ENCODE results near the gene CLDN7.
A peak's percentile ranks its signal among the peaks of the same experiment; 100 is the strongest.

DNA sequence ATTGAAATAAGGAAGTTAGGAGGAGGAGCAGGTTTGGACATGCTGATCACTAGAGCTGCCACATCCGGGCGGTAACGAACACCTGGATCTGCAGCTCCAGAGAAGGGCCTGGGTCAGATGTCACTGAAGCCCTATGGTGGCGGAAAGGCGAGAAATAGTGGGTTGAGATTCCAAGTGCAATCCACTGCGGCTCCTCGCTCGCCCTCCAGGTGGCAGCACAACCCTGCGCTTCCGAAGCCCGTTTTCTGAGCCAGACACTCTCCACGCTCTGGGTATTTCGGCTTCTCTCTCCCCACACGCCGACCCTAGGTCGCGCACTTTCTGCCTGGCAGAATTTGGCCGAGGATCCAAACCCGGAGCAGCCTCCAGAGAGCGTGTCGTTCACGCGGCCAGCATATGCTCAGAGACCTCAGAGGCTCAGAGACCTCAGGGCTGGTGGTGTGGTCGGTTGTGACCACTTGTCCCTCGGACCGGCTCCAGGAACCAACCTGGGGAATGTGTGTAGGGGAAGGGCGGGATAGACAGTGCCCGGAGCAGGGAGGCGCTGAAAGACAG, 18.3 kb upstream of the CLDN7 start:
- TF ChIP-seq GABPA (IDR thresholded peaks at IDR 0.05 in 1 of 2, conservative IDR thresholded peaks at IDR 0.05 in 1 of 2) (no peak), SP1 (IDR thresholded peaks at IDR 0.05) (peak; percentile 47), JUND (IDR thresholded peaks at IDR 0.05) (no peak), FOXA1 (IDR thresholded peaks at IDR 0.05) (peak; percentile 38), EGR1 (IDR thresholded peaks at IDR 0.05; ENCODE audit: low read depth in 2 of 2) (no peak), RAD21 (IDR thresholded peaks at IDR 0.05) (peak; percentile 98 to 99), NR2F2 (IDR thresholded peaks at IDR 0.05) (peak; percentile 53), TAF1 (conservative IDR thresholded peaks at IDR 0.05) (peak; percentile 48)
- TF ChIP-seq, protein P1, sequence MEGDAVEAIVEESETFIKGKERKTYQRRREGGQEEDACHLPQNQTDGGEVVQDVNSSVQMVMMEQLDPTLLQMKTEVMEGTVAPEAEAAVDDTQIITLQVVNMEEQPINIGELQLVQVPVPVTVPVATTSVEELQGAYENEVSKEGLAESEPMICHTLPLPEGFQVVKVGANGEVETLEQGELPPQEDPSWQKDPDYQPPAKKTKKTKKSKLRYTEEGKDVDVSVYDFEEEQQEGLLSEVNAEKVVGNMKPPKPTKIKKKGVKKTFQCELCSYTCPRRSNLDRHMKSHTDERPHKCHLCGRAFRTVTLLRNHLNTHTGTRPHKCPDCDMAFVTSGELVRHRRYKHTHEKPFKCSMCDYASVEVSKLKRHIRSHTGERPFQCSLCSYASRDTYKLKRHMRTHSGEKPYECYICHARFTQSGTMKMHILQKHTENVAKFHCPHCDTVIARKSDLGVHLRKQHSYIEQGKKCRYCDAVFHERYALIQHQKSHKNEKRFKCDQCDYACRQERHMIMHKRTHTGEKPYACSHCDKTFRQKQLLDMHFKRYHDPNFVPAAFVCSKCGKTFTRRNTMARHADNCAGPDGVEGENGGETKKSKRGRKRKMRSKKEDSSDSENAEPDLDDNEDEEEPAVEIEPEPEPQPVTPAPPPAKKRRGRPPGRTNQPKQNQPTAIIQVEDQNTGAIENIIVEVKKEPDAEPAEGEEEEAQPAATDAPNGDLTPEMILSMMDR (IDR thresholded peaks at IDR 0.05; ENCODE audit: low read depth, low read length, missing input control): peak; percentile 98
- TF ChIP-seq, protein P2, sequence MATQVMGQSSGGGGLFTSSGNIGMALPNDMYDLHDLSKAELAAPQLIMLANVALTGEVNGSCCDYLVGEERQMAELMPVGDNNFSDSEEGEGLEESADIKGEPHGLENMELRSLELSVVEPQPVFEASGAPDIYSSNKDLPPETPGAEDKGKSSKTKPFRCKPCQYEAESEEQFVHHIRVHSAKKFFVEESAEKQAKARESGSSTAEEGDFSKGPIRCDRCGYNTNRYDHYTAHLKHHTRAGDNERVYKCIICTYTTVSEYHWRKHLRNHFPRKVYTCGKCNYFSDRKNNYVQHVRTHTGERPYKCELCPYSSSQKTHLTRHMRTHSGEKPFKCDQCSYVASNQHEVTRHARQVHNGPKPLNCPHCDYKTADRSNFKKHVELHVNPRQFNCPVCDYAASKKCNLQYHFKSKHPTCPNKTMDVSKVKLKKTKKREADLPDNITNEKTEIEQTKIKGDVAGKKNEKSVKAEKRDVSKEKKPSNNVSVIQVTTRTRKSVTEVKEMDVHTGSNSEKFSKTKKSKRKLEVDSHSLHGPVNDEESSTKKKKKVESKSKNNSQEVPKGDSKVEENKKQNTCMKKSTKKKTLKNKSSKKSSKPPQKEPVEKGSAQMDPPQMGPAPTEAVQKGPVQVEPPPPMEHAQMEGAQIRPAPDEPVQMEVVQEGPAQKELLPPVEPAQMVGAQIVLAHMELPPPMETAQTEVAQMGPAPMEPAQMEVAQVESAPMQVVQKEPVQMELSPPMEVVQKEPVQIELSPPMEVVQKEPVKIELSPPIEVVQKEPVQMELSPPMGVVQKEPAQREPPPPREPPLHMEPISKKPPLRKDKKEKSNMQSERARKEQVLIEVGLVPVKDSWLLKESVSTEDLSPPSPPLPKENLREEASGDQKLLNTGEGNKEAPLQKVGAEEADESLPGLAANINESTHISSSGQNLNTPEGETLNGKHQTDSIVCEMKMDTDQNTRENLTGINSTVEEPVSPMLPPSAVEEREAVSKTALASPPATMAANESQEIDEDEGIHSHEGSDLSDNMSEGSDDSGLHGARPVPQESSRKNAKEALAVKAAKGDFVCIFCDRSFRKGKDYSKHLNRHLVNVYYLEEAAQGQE (IDR thresholded peaks at IDR 0.05): no peak
- TF ChIP-seq, protein P3, sequence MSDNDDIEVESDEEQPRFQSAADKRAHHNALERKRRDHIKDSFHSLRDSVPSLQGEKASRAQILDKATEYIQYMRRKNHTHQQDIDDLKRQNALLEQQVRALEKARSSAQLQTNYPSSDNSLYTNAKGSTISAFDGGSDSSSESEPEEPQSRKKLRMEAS (IDR thresholded peaks at IDR 0.05): no peak
- TF ChIP-seq, protein P4, sequence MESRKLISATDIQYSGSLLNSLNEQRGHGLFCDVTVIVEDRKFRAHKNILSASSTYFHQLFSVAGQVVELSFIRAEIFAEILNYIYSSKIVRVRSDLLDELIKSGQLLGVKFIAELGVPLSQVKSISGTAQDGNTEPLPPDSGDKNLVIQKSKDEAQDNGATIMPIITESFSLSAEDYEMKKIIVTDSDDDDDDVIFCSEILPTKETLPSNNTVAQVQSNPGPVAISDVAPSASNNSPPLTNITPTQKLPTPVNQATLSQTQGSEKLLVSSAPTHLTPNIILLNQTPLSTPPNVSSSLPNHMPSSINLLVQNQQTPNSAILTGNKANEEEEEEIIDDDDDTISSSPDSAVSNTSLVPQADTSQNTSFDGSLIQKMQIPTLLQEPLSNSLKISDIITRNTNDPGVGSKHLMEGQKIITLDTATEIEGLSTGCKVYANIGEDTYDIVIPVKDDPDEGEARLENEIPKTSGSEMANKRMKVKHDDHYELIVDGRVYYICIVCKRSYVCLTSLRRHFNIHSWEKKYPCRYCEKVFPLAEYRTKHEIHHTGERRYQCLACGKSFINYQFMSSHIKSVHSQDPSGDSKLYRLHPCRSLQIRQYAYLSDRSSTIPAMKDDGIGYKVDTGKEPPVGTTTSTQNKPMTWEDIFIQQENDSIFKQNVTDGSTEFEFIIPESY (IDR thresholded peaks at IDR 0.05): no peak

Measured in liver (tissue), 3 donors.